ENCODE measurements around the gene SYT10.
"Not testable (repeated sequence)": the region's sequence is repeated elsewhere in the genome, so short reads cannot be mapped to it uniquely, and the experiment has no call there.

SYT10 gene

DNA sequence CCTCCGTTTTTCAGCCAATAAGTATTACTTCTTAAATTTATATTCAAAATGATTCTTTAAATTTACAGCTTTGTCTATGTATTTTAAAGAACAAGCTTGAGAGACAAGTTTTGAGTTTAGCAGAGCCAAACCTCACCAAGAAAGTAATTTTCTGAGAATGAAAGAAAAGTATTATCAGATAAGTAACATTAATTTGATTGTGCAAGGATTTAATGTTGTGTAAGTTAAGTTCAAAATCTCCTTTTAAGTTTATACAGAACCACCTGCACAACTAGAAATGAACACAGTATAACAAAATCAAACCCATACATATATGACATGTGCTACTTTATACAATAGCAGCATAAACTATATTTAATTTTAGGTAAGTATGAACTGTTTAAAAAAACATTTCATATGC is 63.5 kb downstream of the SYT10 start:
- TF ChIP-seq, protein P1, sequence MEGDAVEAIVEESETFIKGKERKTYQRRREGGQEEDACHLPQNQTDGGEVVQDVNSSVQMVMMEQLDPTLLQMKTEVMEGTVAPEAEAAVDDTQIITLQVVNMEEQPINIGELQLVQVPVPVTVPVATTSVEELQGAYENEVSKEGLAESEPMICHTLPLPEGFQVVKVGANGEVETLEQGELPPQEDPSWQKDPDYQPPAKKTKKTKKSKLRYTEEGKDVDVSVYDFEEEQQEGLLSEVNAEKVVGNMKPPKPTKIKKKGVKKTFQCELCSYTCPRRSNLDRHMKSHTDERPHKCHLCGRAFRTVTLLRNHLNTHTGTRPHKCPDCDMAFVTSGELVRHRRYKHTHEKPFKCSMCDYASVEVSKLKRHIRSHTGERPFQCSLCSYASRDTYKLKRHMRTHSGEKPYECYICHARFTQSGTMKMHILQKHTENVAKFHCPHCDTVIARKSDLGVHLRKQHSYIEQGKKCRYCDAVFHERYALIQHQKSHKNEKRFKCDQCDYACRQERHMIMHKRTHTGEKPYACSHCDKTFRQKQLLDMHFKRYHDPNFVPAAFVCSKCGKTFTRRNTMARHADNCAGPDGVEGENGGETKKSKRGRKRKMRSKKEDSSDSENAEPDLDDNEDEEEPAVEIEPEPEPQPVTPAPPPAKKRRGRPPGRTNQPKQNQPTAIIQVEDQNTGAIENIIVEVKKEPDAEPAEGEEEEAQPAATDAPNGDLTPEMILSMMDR (IDR thresholded peaks at IDR 0.05; ENCODE audit: borderline replicate concordance, control extremely low read depth, extremely low read depth, insufficient read depth, missing control alignments), result no peak
- in situ Hi-C loops (cut with MboI; ENCODE audit: low sequenced_read_pairs, unreplicated experiment), result no loop called here
- no peak for DNase-seq (ENCODE audit: low spot score)

GRCh38 chr12:33370318-33370717 is 69.3 kb downstream of the SYT10 start:
- TF ChIP-seq, protein P1 (IDR thresholded peaks at IDR 0.05; ENCODE audit: borderline replicate concordance, control extremely low read depth, extremely low read depth, insufficient read depth, missing control alignments), result no peak
- in situ Hi-C loops (cut with MboI; ENCODE audit: low sequenced_read_pairs, unreplicated experiment), result no loop called here
- no peak for DNase-seq (ENCODE audit: low spot score)

DNA sequence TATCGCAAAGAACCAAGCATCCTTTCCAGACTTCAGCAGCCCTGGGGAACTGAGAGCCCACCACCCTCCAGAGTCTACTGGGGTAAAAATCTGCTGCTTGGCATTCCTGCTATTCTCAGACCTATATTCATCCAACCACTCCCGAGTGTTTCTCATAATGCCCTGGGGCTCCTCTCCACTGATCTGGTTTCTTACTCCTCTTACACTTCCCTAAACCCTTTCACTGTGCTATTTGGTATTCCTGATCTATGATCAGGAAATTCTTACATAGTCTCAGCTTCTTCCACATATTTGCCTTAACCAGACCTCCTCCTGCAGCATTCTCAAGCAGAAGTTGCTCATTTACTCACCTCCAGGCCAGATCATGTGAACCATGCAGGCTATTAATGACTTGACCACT is 82.4 kb downstream of the SYT10 start:
- DNase-seq (ENCODE audit: low spot score), result no peak
- in situ Hi-C loops (cut with MboI; ENCODE audit: low sequenced_read_pairs, unreplicated experiment), result no loop called here
- TF ChIP-seq, protein P1 (IDR thresholded peaks at IDR 0.05; ENCODE audit: borderline replicate concordance, control extremely low read depth, extremely low read depth, insufficient read depth, missing control alignments), result no peak

- TF ChIP-seq, protein P1 (IDR thresholded peaks at IDR 0.05; ENCODE audit: borderline replicate concordance, control extremely low read depth, extremely low read depth, insufficient read depth, missing control alignments), result no peak
- in situ Hi-C loops (cut with MboI; ENCODE audit: low sequenced_read_pairs, unreplicated experiment), result no loop called here
Observed at GRCh38 chr12:33349791-33350190, 89.8 kb downstream of the SYT10 start.

GRCh38 chr12:33331961-33332398 is 107.6 kb downstream of the SYT10 start:
- DNase-seq (ENCODE audit: low spot score); in situ Hi-C loops (cut with MboI; ENCODE audit: low sequenced_read_pairs, unreplicated experiment): not testable (repeated sequence)

More at GRCh38 chr12:33349791-33350190, 89.8 kb downstream of the SYT10 start:
- no peak for DNase-seq (ENCODE audit: low spot score)

DNA sequence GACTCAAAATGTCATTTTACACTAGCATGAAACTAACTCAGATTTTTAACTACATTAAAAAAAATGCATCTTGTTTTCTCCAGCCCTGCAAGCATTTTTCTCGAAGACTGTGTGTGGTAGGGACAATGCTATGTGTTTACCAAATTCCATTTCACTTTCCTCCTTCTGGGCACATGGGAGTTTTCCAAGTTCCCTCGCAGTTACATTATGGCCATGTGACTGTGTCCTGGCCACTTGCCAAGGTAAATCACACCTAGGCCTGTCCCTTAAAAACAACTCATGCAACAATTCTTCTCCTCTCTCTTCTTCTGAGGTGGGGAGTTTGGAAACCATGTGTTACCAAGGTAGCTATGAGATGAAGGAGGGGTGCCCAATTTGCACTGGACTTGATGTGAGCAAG is 108.7 kb downstream of the SYT10 start:
- DNase-seq (ENCODE audit: low spot score), result no peak
- in situ Hi-C loops (cut with MboI; ENCODE audit: low sequenced_read_pairs, unreplicated experiment), result no loop called here
- TF ChIP-seq, protein P1 (IDR thresholded peaks at IDR 0.05; ENCODE audit: borderline replicate concordance, control extremely low read depth, extremely low read depth, insufficient read depth, missing control alignments), result no peak
